GM23248 (cell line): ENCODE data around the gene CARS1. TPM values are rescaled to one million over a fixed set of nuclear protein-coding genes. Genes with fewer than 3 reads are reported as not detected.

Experiments used
- DNase-seq: peaks from one replicate; pipeline ENCODE4 v3.0.0-alpha.2; 2015
- H2AFZ ChIP-seq: fragments of 200-600 bp; sonication (generic); 2 replicates; pipeline ENCODE4 v1.6.1; 2016; ENCODE audit warnings: antibody characterized with exemption
- H3F3A ChIP-seq: fragments of 200-600 bp; sonication (generic); 2 replicates; pipeline ENCODE4 v1.6.1; 2016; ENCODE audit warnings: mild to moderate bottlenecking, antibody characterized with exemption, mixed run types; ENCODE audit not compliant: insufficient read depth
- H3K27ac ChIP-seq: fragments of 200-600 bp; sonication (generic); 2 replicates; pipeline ENCODE4 v1.5.1; 2016; ENCODE audit warnings: mild to moderate bottlenecking
- H3K27me3 ChIP-seq: fragments of 200-600 bp; sonication (generic); replicated peaks from 2 replicates; pipeline ENCODE4 v1.6.1; 2016; ENCODE audit warnings: mild to moderate bottlenecking; ENCODE audit not compliant: insufficient read depth
- H3K36me3 ChIP-seq: fragments of 200-600 bp; sonication (generic); 2 replicates; pipeline ENCODE4 v1.6.1; 2016; ENCODE audit warnings: low read depth, mild to moderate bottlenecking
- H3K4me1 ChIP-seq: fragments of 200-600 bp; sonication (generic); 2 replicates; pipeline ENCODE4 v1.6.1; 2016; ENCODE audit warnings: mild to moderate bottlenecking; ENCODE audit not compliant: insufficient read depth
- H3K4me2 ChIP-seq: fragments of 200-600 bp; sonication (generic); one replicate; pipeline ENCODE4 v1.6.1; 2016; ENCODE audit warnings: mild to moderate bottlenecking; ENCODE audit not compliant: unreplicated experiment
- H3K4me3 ChIP-seq: fragments of 200-600 bp; sonication (generic); 2 replicates; pipeline ENCODE4 v1.5.1; 2016; ENCODE audit warnings: mild to moderate bottlenecking
- H3K79me2 ChIP-seq: fragments of 200-600 bp; sonication (generic); 2 replicates; pipeline ENCODE4 v1.6.1; 2016; ENCODE audit warnings: mild to moderate bottlenecking; ENCODE audit not compliant: insufficient read depth
- H3K9ac ChIP-seq: fragments of 200-600 bp; sonication (generic); 2 replicates; pipeline ENCODE4 v1.6.1; 2016; ENCODE audit warnings: mild to moderate bottlenecking
- H3K9me2 ChIP-seq: fragments of 200-600 bp; sonication (generic); 2 replicates; pipeline ENCODE4 v1.6.1; 2016; ENCODE audit warnings: mixed run types, mild to moderate bottlenecking, moderate library complexity; ENCODE audit not compliant: insufficient read depth
- H3K9me3 ChIP-seq: fragments of 200-600 bp; sonication (generic); one replicate; pipeline ENCODE4 v1.6.1; 2017; ENCODE audit warnings: low read depth
- H4K20me1 ChIP-seq: fragments of 200-600 bp; sonication (generic); 2 replicates; pipeline ENCODE4 v1.6.0; 2016; ENCODE audit not compliant: insufficient read depth
- EZH2 ChIP-seq: fragments of 200-600 bp; sonication (generic); IDR thresholded peaks from 2 replicates; pipeline ENCODE4 v1.6.1; 2018; ENCODE audit warnings: antibody characterized with exemption, mild to moderate bottlenecking; ENCODE audit not compliant: insufficient read depth, poor library complexity, severe bottlenecking
- EZH2phosphoT487 ChIP-seq: fragments of 200-600 bp; sonication (generic); IDR thresholded peaks from 2 replicates; pipeline ENCODE4 v1.6.1; 2018; ENCODE audit warnings: antibody characterized with exemption, moderate library complexity, mild to moderate bottlenecking, low read depth; ENCODE audit not compliant: insufficient read depth
- WGBS, 2 experiments: methylation state at CpG; one replicate each; pipeline ENCODE4 v1.1.6; 2015 to 2017; ENCODE audit warnings: low lambda C conversion rate in 2 of 2, low coverage in 1 of 2; ENCODE audit errors: missing lambda C conversion rate in 2 of 2; 5-methylcytosine and 5-hydroxymethylcytosine counted together
- in situ Hi-C: fragments of 300-500 bp; cut with MboI; formaldehyde crosslinking; loops from 2 replicates; pipeline ENCODE4 v1.15.0; 2020
- polyA plus RNA-seq: library from polyadenylated mRNA; unstranded; fragments of >200 nt; fragmentation: Nextera tagmentation; extraction: Ambion mirVana; gene quantifications from 2 replicates; pipeline ENCODE4 v1.2.1, GENCODE V29; 2016
- total RNA-seq: library from RNA; depleted of rRNA; stranded (reverse); fragments of >200 nt; shearing (Covaris generic); gene quantifications from 2 replicates; pipeline ENCODE4 v1.2.3, GENCODE V29; 2014; rRNA removed

Gene CARS1
- 111 and 125 TPM in 2 replicates for total RNA-seq
- 115 and 120 TPM in 2 replicates for polyA plus RNA-seq

- Histone ChIP-seq H3K4me2 (peak within 1 kb of the TSS; percentile 91), H3K36me3 (peaks cover 7% of the 10 kb centered on the region; the same call in 1 of the 2 replicates), H3K79me2 (peaks cover 49% of the 10 kb centered on the region), H3K4me1 (peaks cover 29% of the 10 kb centered on the region), H3K27ac (peak within 1 kb of the TSS; percentile 84), H2AFZ (peak within 1 kb of the TSS; percentile 94), H3K9ac (peak within 1 kb of the TSS; percentile 99), H3F3A (peaks cover 16% of the 10 kb centered on the region), H3K27me3 (no peaks in the 10 kb centered on the region), H4K20me1 (peaks cover 4% of the 10 kb centered on the region; the same call in 1 of the 2 replicates), H3K4me3 (peak within 1 kb of the TSS; percentile 96), H3K9me3 (no peaks in the 10 kb centered on the region), H3K9me2 (no peaks in the 10 kb centered on the region)
- in situ Hi-C loops = no loop called here
- WGBS, 2 experiments = 2 to 4% methylated on average over 52 to 61 of the region's 68 CpGs
- TF ChIP-seq EZH2phosphoT487 (no peak), EZH2 (no peak)
- peak; percentile 99 for DNase-seq
Observed at GRCh38 chr11:3057069-3057963, at the start of gene CARS1. TSS of gene CARS1 (minus strand) at chr11:3057423. CDS start at chr11:3057367, 56 bp downstream.

GRCh38 chr11:3105791-3106735, 48.8 kb upstream of the CARS1 start:
- in situ Hi-C loops = no loop called here
- WGBS, 2 experiments = 93 to 97% methylated on average over 31 to 41 of the region's 41 CpGs

GRCh38 chr11:3104961-3105790, 48.0 kb upstream of the CARS1 start:
- H3K27me3 ChIP-seq = no peaks in the 10 kb centered on the region
- no peaks in the 10 kb centered on the region for H3K9me2 ChIP-seq
- H3K4me1 ChIP-seq = no peaks in the 10 kb centered on the region
- DNase-seq = no peak
- H3K4me3 ChIP-seq = no peak overlapping the region
- in situ Hi-C loops = no loop called here
- no peak overlapping the region for H3K4me2 ChIP-seq
- no peak overlapping the region for H2AFZ ChIP-seq
- H3K9me3 ChIP-seq = no peaks in the 10 kb centered on the region
- H4K20me1 ChIP-seq = no peaks in the 10 kb centered on the region
- 86 to 88% methylated on average over 23 of the region's 23 CpGs for WGBS, 2 experiments
- H3K27ac ChIP-seq = no peak overlapping the region
- H3K9ac ChIP-seq = no peak overlapping the region
- no peaks in the 10 kb centered on the region for H3K36me3 ChIP-seq
- no peaks in the 10 kb centered on the region for H3K79me2 ChIP-seq
- no peaks in the 10 kb centered on the region for H3F3A ChIP-seq
- TF ChIP-seq EZH2phosphoT487 (no peak), EZH2 (no peak)

More at GRCh38 chr11:3105791-3106735, 48.8 kb upstream of the CARS1 start:
- no peaks in the 10 kb centered on the region for H3K36me3 ChIP-seq
- H3F3A ChIP-seq = no peaks in the 10 kb centered on the region
- no peak overlapping the region for H3K9ac ChIP-seq
- no peaks in the 10 kb centered on the region for H3K27me3 ChIP-seq
- no peaks in the 10 kb centered on the region for H3K4me1 ChIP-seq
- no peaks in the 10 kb centered on the region for H4K20me1 ChIP-seq
- H2AFZ ChIP-seq = no peak overlapping the region
- TF ChIP-seq EZH2 (no peak), EZH2phosphoT487 (no peak)
- no peaks in the 10 kb centered on the region for H3K79me2 ChIP-seq
- H3K4me3 ChIP-seq = no peak overlapping the region
- no peak overlapping the region for H3K4me2 ChIP-seq
- DNase-seq = no peak
- no peak overlapping the region for H3K27ac ChIP-seq
- no peaks in the 10 kb centered on the region for H3K9me3 ChIP-seq
- H3K9me2 ChIP-seq = no peaks in the 10 kb centered on the region
